ENCODE data around the gene NTMT1.

DNA sequence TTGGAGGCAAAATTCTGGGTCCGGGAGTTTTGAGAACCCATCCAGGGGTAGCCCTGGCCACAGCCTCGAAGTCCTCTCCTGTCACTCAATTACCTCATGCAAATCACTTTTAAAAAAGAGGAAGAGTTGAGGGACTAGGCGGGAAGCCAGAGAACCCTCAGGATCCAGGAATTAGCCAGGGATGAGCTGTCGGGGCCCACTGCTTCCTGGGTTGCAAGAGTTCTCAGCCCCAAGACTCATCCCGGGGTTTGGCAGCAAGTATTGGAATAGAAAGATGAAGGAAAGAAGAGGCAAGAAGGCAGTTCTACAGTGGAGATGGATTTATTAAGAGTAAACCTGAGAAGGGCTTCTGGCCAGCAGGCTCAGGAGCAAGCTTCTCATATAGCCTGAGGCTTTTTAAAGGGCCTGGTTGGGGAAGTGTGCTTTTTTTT is 30.6 kb upstream of the NTMT1 start:
- TF ChIP-seq ZNF274 (IDR thresholded peaks at IDR 0.05; ENCODE audit: low read depth, low read length), result no peak
- no peak for TF ChIP-seq YY1 (IDR thresholded peaks at IDR 0.05; ENCODE audit: insufficient read depth, insufficient read length)
- TF ChIP-seq SUZ12 (IDR thresholded peaks at IDR 0.05; ENCODE audit: extremely low read depth, insufficient read depth, insufficient read length), result no peak
